ENCODE data around the gene BAZ2B. TPM values are rescaled to one million over a fixed set of nuclear protein-coding genes. Genes with fewer than 3 reads are reported as not detected.
A peak's percentile ranks its signal among the peaks of the same experiment; 100 is the strongest.
"Not testable (repeated sequence)": the region's sequence is repeated elsewhere in the genome, so short reads cannot be mapped to it uniquely, and the experiment has no call there.

Gene BAZ2B
- total and polyA plus RNA-seq, 10 donors = 5.6 to 158 (median 86.0) TPM

GRCh38 chr2:159362816-159363251 is 253.5 kb downstream of the BAZ2B start:
- peak overlapping the region in 4 of 8 donors; percentile 25 to 82 (median 60) for H3K27ac ChIP-seq
- 74 to 90% (median 88%) methylated on average over 2 of the region's 2 CpGs for WGBS, 5 donors

GRCh38 chr2:159362094-159362493 is 254.3 kb downstream of the BAZ2B start:
- peaks cover 2 to 66% (median 22%) of the 10 kb centered on the region in 6 donors for H3K36me3 ChIP-seq
- intact Hi-C loops (cut with DNase I; ENCODE audit: low total_unique reads) = no loop called here
- peak overlapping the region in 2 of 8 donors; percentile 80 to 82 for H3K27ac ChIP-seq
- WGBS, 5 donors = 93 to 100% (median 98%) methylated on average over 2 of the region's 2 CpGs
- no peak for DNase-seq
- H3K4me1 ChIP-seq = no peaks in the 10 kb centered on the region
- H3K4me3 ChIP-seq = no peak overlapping the region
- no peaks in the 10 kb centered on the region for H3K27me3 ChIP-seq (replicated peaks in 1 of 7)
- peaks cover 0 to 18% (median 11%) of the 10 kb centered on the region in 8 donors for H3K9me3 ChIP-seq
- TF ChIP-seq, protein P1, sequence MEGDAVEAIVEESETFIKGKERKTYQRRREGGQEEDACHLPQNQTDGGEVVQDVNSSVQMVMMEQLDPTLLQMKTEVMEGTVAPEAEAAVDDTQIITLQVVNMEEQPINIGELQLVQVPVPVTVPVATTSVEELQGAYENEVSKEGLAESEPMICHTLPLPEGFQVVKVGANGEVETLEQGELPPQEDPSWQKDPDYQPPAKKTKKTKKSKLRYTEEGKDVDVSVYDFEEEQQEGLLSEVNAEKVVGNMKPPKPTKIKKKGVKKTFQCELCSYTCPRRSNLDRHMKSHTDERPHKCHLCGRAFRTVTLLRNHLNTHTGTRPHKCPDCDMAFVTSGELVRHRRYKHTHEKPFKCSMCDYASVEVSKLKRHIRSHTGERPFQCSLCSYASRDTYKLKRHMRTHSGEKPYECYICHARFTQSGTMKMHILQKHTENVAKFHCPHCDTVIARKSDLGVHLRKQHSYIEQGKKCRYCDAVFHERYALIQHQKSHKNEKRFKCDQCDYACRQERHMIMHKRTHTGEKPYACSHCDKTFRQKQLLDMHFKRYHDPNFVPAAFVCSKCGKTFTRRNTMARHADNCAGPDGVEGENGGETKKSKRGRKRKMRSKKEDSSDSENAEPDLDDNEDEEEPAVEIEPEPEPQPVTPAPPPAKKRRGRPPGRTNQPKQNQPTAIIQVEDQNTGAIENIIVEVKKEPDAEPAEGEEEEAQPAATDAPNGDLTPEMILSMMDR (IDR thresholded peaks at IDR 0.05 in 8 of 11, conservative IDR thresholded peaks at IDR 0.05 in 3 of 11) = no peak
- no peak for TF ChIP-seq POLR2A (IDR thresholded peaks at IDR 0.05)
- no peak for TF ChIP-seq POLR2AphosphoS5 (IDR thresholded peaks at IDR 0.05)

More at GRCh38 chr2:159362816-159363251, 253.5 kb downstream of the BAZ2B start:
- Histone ChIP-seq H3K4me1 (no peaks in the 10 kb centered on the region), H3K9me3 (peaks cover 0 to 18% (median 11%) of the 10 kb centered on the region in 8 donors), H3K36me3 (peaks cover 2 to 73% (median 22%) of the 10 kb centered on the region in 6 donors), H3K27me3 (replicated peaks in 1 of 7) (no peaks in the 10 kb centered on the region), H3K4me3 (no peak overlapping the region)
- TF ChIP-seq POLR2A (IDR thresholded peaks at IDR 0.05) = no peak
- peak in 1 of 3 donors; percentile 47 for TF ChIP-seq POLR2AphosphoS5 (IDR thresholded peaks at IDR 0.05)
- TF ChIP-seq, protein P1 (IDR thresholded peaks at IDR 0.05 in 8 of 11, conservative IDR thresholded peaks at IDR 0.05 in 3 of 11) = no peak
- intact Hi-C loops (cut with DNase I; ENCODE audit: low total_unique reads) = no loop called here
- no peak for DNase-seq

DNA sequence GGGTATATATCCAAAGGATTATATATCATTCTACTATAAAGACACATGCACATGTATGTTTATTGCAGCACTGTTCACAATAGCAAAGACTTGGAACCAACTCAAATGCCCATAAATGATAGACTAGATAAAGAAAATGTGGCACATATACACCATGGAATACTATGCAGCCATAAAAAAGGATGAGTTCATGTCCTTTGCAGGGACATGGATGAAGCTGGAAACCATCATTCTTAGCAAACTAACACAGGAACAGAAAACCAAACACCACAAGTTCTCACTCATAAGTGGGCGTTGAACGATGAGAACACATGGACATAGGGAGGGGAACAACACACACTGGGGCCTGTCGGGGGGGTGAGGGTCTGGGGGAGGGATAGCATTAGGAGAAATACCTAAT is 254.7 kb downstream of the BAZ2B start:
- H3K4me1 ChIP-seq; intact Hi-C loops (cut with DNase I; ENCODE audit: low total_unique reads); H3K27ac ChIP-seq; H3K4me3 ChIP-seq; H3K27me3 ChIP-seq (replicated peaks in 1 of 7); DNase-seq: not testable (repeated sequence)
- Histone ChIP-seq H3K36me3 (peaks cover 2 to 66% (median 23%) of the 10 kb centered on the region in 6 donors), H3K9me3 (peaks cover 0 to 18% (median 11%) of the 10 kb centered on the region in 8 donors)
- WGBS, 5 donors = 98 to 100% (median 100%) methylated on average over 3 of the region's 3 CpGs

DNA sequence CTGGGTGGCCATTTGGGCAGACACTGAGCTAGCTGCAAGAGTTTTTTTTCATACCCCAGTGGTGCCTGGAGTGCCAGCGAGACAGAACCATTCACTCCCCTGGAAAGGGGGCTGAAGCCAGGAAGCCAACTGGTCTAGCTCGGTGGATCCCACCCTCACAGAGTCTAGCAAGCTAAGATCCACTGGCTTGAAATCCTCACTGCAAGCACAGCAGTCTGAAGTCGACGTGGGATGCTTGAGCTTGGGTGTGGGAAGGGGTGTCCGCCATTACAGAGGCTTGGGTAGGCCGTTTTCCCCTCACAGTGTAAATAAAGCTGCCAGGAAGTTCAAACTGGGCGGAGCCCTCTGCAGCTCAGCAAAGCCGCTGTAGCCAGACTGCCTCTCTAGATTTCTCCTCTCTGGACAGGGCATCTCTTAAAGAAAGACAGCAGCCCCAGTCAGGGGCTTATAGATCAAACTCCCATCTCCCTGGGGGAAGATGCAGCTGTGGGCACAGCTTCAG is 260.2 kb downstream of the BAZ2B start:
- WGBS, 5 donors = 91 to 97% (median 95%) methylated on average over 8 of the region's 8 CpGs
- peaks cover 0 to 7% (median 3%) of the 10 kb centered on the region in 8 donors for H3K9me3 ChIP-seq
- TF ChIP-seq, protein P1 (IDR thresholded peaks at IDR 0.05 in 8 of 11, conservative IDR thresholded peaks at IDR 0.05 in 3 of 11) = no peak
- no peak for TF ChIP-seq POLR2AphosphoS5 (IDR thresholded peaks at IDR 0.05)
- no peak for TF ChIP-seq POLR2A (IDR thresholded peaks at IDR 0.05)
- no peak overlapping the region for H3K27ac ChIP-seq
- intact Hi-C loops (cut with DNase I; ENCODE audit: low total_unique reads) = no loop called here
- H3K36me3 ChIP-seq = peaks cover 0 to 47% (median 9%) of the 10 kb centered on the region in 6 donors
- DNase-seq = no peak
- no peak overlapping the region for H3K4me3 ChIP-seq
- no peaks in the 10 kb centered on the region for H3K4me1 ChIP-seq
- no peaks in the 10 kb centered on the region for H3K27me3 ChIP-seq (replicated peaks in 1 of 7)
